Gastrocnemius medialis (tissue), 4 donors: ENCODE data around the gene FGF14. TPM values are rescaled to one million over a fixed set of nuclear protein-coding genes. Genes with fewer than 3 reads are reported as not detected.

Experiments
- ATAC-seq, 2 donors: fragments of 150-250 bp; one replicate each; pipeline ENCODE4 v1.9.1; 2016
- DNase-seq, 2 donors: peaks; one replicate each; pipeline ENCODE4 v3.0.0-alpha.2; 2019
- H3K27ac ChIP-seq, 4 donors: fragments of 200-600 bp; sonication (generic); 1 replicate in 1 of 4; 2 replicates in 3 of 4; pipeline ENCODE4 v1.5.1; 2016 to 2018; ENCODE audit warnings: mild to moderate bottlenecking in 2 of 4, moderate library complexity in 1 of 4
- H3K27me3 ChIP-seq, 3 donors: fragments of 200-600 bp; sonication (generic) in 2 of 3; 1 replicate in 1 of 3; 2 replicates in 2 of 3; pipeline versions ENCODE4 v1.5.1 to v1.6.0; 2016 to 2019; ENCODE audit warnings: mild to moderate bottlenecking in 1 of 3, moderate library complexity in 1 of 3
- H3K36me3 ChIP-seq, 2 donors: fragments of 200-600 bp; sonication (generic) in 1 of 2; one replicate each; pipeline ENCODE4 v1.5.1; 2017 to 2018
- H3K4me1 ChIP-seq, 2 donors: fragments of 200-600 bp; sonication (generic) in 1 of 2; one replicate each; pipeline ENCODE4 v1.5.1; 2016 to 2017; ENCODE audit warnings: mild to moderate bottlenecking in 2 of 2
- H3K4me3 ChIP-seq, 4 donors: fragments of 200-600 bp; sonication (generic) in 3 of 4; 1 replicate in 1 of 4; 2 replicates in 3 of 4; pipeline ENCODE4 v1.5.1; 2016 to 2019; ENCODE audit warnings: mild to moderate bottlenecking in 2 of 4
- H3K9me3 ChIP-seq, 3 donors: fragments of 200-600 bp; sonication (generic) in 2 of 3; 1 replicate in 1 of 3; 2 replicates in 2 of 3; pipeline ENCODE4 v1.5.1; 2016 to 2019
- POLR2A ChIP-seq, 2 donors: fragments of 450-650 bp; IDR thresholded peaks; one replicate each; pipeline ENCODE4 v1.6.1; 2017; ENCODE audit warnings: antibody characterized with exemption in 2 of 2, mild to moderate bottlenecking in 2 of 2, moderate library complexity in 2 of 2
- in situ Hi-C, 4 donors: fragments of 200-750 bp; cut with MboI; loops; one replicate each; pipeline versions ENCODE4 v1.15.0 to v1.8.0; 2017; ENCODE audit warnings: low sequenced_read_pairs in 4 of 4
- intact Hi-C: fragments of 100-400 bp; cut with DNase I; formaldehyde crosslinking; loops from one replicate; pipeline ENCODE4 v1.15.1; 2023; ENCODE audit warnings: low total_unique reads
- total RNA-seq, 4 donors: library from RNA; depleted of rRNA; stranded (reverse); fragments of >200 nt; gene quantifications; one replicate each; pipeline versions ENCODE4 v1.1.0 to v1.2.3, GENCODE V29; 2016
- TF ChIP-seq, protein P1 (sequence below), 5 experiments: fragments of 450-650 bp in 3 of 5; fragments of 200-600 bp in 2 of 5; sonication (generic) in 2 of 5; IDR thresholded peaks in 4 of 5; conservative IDR thresholded peaks in 1 of 5; 1 replicate in 4 of 5; 2 replicates in 1 of 5; pipeline ENCODE4 v1.5.1; 2016 to 2019; ENCODE audit warnings: antibody characterized with exemption in 5 of 5, mild to moderate bottlenecking in 3 of 5, moderate library complexity in 3 of 5

The FGF14 gene
- total RNA-seq, 4 donors from 2014 or later: 0.02 TPM; not detected in 3

DNA sequence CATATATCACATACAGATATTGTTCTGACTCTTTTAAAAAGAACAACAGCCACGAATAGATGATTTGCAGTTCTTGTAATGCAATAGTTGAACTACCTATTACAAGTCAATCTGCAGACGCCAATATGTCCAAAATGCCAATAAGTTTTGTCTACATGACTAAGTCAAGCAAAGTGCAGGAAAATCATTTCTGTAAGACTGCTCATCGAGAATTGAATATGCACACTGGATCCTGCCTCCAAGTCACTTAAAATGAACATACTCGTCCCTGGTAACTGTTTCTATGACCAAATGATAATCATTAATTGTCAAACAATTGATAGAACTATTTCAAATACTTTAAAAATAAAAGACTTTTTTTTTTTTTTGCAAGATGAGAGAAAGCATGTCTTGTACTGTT is 573.7 kb downstream of the FGF14 start:
- Histone ChIP-seq H3K4me1 (no peaks in the 10 kb centered on the region), H3K27me3 (no peaks in the 10 kb centered on the region), H3K27ac (no peak overlapping the region), H3K36me3 (no peaks in the 10 kb centered on the region), H3K9me3 (no peaks in the 10 kb centered on the region), H3K4me3 (no peak overlapping the region)
- intact Hi-C loops (no loop called here), in situ Hi-C loops (no loop called here)
- TF ChIP-seq POLR2A (IDR thresholded peaks at IDR 0.05): no peak
- TF ChIP-seq, protein P1, sequence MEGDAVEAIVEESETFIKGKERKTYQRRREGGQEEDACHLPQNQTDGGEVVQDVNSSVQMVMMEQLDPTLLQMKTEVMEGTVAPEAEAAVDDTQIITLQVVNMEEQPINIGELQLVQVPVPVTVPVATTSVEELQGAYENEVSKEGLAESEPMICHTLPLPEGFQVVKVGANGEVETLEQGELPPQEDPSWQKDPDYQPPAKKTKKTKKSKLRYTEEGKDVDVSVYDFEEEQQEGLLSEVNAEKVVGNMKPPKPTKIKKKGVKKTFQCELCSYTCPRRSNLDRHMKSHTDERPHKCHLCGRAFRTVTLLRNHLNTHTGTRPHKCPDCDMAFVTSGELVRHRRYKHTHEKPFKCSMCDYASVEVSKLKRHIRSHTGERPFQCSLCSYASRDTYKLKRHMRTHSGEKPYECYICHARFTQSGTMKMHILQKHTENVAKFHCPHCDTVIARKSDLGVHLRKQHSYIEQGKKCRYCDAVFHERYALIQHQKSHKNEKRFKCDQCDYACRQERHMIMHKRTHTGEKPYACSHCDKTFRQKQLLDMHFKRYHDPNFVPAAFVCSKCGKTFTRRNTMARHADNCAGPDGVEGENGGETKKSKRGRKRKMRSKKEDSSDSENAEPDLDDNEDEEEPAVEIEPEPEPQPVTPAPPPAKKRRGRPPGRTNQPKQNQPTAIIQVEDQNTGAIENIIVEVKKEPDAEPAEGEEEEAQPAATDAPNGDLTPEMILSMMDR (IDR thresholded peaks at IDR 0.05 in 4 of 5, conservative IDR thresholded peaks at IDR 0.05 in 1 of 5): no peak
- DNase-seq (no peak), ATAC-seq (no peak)

DNA sequence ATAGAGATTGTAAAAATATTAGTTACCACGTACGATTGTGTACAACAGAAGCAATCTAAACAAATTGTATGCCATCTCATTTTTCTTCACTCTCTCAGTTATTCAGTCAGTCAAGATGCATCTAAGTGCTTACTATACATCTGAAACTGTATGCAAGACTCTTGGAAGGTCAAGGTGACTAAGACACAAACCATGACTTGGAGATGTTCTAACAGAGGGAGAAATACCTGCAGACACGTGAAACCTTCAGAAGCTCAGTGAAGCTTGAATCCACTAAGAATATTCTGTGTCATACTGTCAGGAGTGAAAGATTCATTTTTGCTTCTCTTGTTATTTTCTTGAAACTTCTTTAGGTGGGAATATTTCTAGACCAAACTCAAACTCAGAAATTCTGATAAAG is 584.0 kb downstream of the FGF14 start:
- no peak overlapping the region for H3K4me3 ChIP-seq
- H3K27ac ChIP-seq: no peak overlapping the region
- no peaks in the 10 kb centered on the region for H3K4me1 ChIP-seq
- no peak for DNase-seq
- TF ChIP-seq POLR2A (IDR thresholded peaks at IDR 0.05): no peak
- TF ChIP-seq, protein P1 (IDR thresholded peaks at IDR 0.05 in 4 of 5, conservative IDR thresholded peaks at IDR 0.05 in 1 of 5): no peak
- no peaks in the 10 kb centered on the region for H3K9me3 ChIP-seq
- in situ Hi-C loops (no loop called here), intact Hi-C loops (no loop called here)
- H3K27me3 ChIP-seq: no peaks in the 10 kb centered on the region
- no peaks in the 10 kb centered on the region for H3K36me3 ChIP-seq
- no peak for ATAC-seq

DNA sequence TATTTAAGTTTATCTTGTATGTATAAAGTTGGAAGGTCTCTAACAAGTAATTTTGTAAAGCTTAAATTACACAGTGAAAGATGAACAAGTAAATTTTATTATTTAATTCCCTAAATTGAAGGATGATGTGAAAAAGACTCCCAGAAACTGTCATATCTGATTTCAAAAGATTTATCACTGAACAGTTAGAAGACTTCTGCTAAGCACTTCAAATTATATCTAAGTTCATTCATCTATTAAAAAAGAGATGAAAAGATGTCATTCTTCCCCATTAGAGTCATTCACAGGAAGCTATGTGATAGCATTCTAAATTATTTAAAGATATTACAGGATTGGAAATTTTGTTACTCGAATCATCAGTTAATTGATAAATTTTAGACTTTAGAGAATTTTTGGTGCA is 590.0 kb downstream of the FGF14 start:
- no peak for ATAC-seq
- intact Hi-C loops: no loop called here
- Histone ChIP-seq H3K9me3 (no peaks in the 10 kb centered on the region), H3K4me3 (no peak overlapping the region), H3K27me3 (no peaks in the 10 kb centered on the region), H3K4me1 (no peaks in the 10 kb centered on the region), H3K36me3 (no peaks in the 10 kb centered on the region), H3K27ac (no peak overlapping the region)
- TF ChIP-seq POLR2A (IDR thresholded peaks at IDR 0.05): no peak
- TF ChIP-seq, protein P1 (IDR thresholded peaks at IDR 0.05 in 4 of 5, conservative IDR thresholded peaks at IDR 0.05 in 1 of 5): no peak
- in situ Hi-C loops: no loop called here
- no peak for DNase-seq

DNA sequence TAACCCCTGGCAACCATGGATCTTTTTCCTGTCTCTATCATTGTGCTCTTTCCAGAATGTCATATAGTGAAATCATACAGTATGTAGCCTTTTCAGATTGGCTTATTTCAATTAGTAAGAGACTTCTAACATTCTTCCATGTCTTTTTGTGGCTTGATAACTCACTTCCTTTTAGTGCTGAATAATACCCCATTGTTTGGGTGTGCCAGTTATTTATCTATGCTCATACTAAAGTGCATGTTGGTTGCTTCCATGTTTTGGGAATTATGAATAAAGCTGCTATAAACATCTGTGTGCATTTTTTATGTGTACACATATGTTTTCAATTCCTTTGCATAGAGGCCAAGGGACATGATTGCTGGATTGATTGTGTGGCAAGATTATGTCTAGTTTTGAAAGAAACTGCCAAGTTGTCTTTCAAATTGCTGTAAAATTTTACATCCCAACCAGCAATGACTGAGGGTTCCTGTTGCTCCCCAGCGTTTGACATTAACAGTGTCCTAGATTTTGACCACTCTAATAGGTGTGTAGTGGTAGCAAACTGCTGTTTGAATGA is 590.5 kb downstream of the FGF14 start:
- in situ Hi-C loops (no loop called here), intact Hi-C loops (no loop called here)
- H3K4me1 ChIP-seq: no peaks in the 10 kb centered on the region
- H3K9me3 ChIP-seq: no peaks in the 10 kb centered on the region
- no peak for TF ChIP-seq POLR2A (IDR thresholded peaks at IDR 0.05)
- TF ChIP-seq, protein P1 (IDR thresholded peaks at IDR 0.05 in 4 of 5, conservative IDR thresholded peaks at IDR 0.05 in 1 of 5): no peak
- no peak overlapping the region for H3K27ac ChIP-seq
- DNase-seq (no peak), ATAC-seq (no peak)
- no peaks in the 10 kb centered on the region for H3K36me3 ChIP-seq
- no peak overlapping the region for H3K4me3 ChIP-seq
- H3K27me3 ChIP-seq: no peaks in the 10 kb centered on the region

DNA sequence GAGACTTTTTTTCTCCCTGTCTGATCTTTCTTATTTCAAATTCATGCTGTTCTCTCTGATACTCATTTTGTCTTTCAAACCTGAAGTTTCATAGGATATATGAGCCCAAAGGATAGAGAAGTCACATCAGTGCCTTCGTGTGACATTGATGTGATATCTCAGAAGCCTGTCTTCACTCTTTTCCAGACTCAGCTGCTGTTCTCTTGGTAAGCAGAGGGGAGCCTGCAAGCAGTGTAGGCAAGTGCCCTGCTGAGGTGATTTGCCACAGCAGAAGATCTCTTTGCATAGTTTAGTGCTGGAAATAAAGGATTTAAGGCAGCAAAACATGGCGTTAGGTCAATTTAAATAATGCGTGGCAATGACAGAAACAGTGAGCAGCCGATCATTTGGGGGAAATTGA is 602.7 kb downstream of the FGF14 start:
- TF ChIP-seq, protein P1 (IDR thresholded peaks at IDR 0.05 in 4 of 5, conservative IDR thresholded peaks at IDR 0.05 in 1 of 5): no peak
- intact Hi-C loops (no loop called here), in situ Hi-C loops (no loop called here)
- Histone ChIP-seq H3K27me3 (no peaks in the 10 kb centered on the region), H3K9me3 (no peaks in the 10 kb centered on the region), H3K4me1 (no peaks in the 10 kb centered on the region), H3K36me3 (no peaks in the 10 kb centered on the region), H3K27ac (no peak overlapping the region), H3K4me3 (no peak overlapping the region)
- ATAC-seq (no peak), DNase-seq (no peak)
